ENCODE measurements around the gene PRKAG3.

GRCh38 chr2:218780046-218780445 is 51.6 kb downstream of the PRKAG3 start:
- TF ChIP-seq EZH2 (IDR thresholded peaks at IDR 0.05) (no peak), POLR2AphosphoS5 (IDR thresholded peaks at IDR 0.05; ENCODE audit: borderline replicate concordance, low read depth, low read length) (no peak), FOXP2 (optimal IDR thresholded peaks at IDR 0.05; ENCODE audit: control extremely low read depth, extremely low read length, insufficient read depth) (no peak)
